GM06990 (cell line): ENCODE data around the gene TMEM151B.
A peak's percentile ranks its signal among the peaks of the same experiment; 100 is the strongest.
"Not testable (repeated sequence)": the region's sequence is repeated elsewhere in the genome, so short reads cannot be mapped to it uniquely, and the experiment has no call there.

Source experiments
- DNase-seq: peaks from one replicate; pipeline ENCODE4 v3.0.0-alpha.2; 2011; ENCODE audit not compliant: insufficient read length; ENCODE audit errors: extremely low read depth
- H3K27me3 ChIP-seq: replicated peaks from 2 replicates; pipeline ENCODE4 v1.6.0; 2011; ENCODE audit warnings: low read length; ENCODE audit not compliant: control insufficient read depth, insufficient read depth
- H3K36me3 ChIP-seq: 2 replicates; pipeline ENCODE4 v1.5.1; 2011; ENCODE audit warnings: low read length; ENCODE audit not compliant: control insufficient read depth, insufficient read depth
- H3K4me3 ChIP-seq: replicated peaks from 2 replicates; pipeline ENCODE4 v1.5.1; 2011; ENCODE audit warnings: low read depth, mild to moderate bottlenecking, control low read depth, low read length
- TF ChIP-seq, protein P1 (sequence below): IDR thresholded peaks from 2 replicates; pipeline ENCODE4 v1.5.1; 2011; ENCODE audit warnings: low read length, control low read depth, mild to moderate bottlenecking, inconsistent platforms; ENCODE audit not compliant: insufficient read depth, poor library complexity, severe bottlenecking

TMEM151B gene

DNA sequence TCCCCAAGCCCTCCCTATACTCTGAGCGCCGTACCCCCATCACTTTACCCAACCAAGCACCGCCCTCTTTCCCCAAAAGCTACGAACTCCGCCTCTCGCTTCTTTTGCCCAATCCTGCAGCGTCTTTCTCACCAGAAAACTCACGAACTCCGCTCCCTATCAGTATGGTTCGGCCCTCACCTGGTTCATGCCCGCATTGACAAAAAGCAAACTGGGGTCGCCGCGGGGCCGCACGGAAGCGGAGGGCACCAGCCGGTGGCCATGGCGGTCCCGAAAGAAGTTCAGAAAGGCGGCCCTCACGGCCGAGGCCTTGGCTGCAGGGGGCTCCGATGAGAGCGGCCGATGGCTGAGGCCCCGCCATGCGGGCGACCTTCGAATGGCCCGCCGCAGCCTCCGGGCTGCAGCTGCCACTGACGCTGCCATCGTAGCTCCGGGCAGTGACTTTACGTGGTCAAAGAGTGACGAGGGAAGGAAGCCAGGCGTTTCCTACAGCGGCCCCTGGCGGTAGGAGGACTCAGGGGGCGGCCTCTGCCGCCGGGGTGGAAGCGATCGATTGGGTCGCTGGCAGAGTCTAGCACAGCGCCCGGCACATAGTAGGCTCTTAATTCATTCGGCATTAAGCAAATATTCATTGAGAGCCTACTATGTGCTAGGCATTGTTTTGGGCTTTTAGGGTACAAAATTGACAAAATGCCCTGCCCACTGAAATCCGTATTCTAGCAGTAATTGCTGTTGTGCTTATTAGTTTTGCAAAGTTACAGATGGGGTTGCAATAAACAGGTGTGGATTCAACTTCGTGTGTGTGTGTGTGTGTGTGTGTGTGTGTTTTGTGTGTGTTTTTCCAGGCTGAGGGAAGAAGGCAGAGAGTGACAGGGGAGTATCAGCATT, 42.9 kb downstream of the TMEM151B start, which contains the start of gene AARS2:
Gene AARS2 (minus strand): TSS at position 447 of the 888 bp plus-strand sequence. CDS start 24 bp downstream, at position 423.
- DNase-seq: peak; percentile 89
- TF ChIP-seq, protein P1, sequence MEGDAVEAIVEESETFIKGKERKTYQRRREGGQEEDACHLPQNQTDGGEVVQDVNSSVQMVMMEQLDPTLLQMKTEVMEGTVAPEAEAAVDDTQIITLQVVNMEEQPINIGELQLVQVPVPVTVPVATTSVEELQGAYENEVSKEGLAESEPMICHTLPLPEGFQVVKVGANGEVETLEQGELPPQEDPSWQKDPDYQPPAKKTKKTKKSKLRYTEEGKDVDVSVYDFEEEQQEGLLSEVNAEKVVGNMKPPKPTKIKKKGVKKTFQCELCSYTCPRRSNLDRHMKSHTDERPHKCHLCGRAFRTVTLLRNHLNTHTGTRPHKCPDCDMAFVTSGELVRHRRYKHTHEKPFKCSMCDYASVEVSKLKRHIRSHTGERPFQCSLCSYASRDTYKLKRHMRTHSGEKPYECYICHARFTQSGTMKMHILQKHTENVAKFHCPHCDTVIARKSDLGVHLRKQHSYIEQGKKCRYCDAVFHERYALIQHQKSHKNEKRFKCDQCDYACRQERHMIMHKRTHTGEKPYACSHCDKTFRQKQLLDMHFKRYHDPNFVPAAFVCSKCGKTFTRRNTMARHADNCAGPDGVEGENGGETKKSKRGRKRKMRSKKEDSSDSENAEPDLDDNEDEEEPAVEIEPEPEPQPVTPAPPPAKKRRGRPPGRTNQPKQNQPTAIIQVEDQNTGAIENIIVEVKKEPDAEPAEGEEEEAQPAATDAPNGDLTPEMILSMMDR: peak; percentile 99
- peak within 1 kb of the TSS; percentile 94 for H3K4me3 ChIP-seq
- peaks cover 12% of the 10 kb centered on the region for H3K36me3 ChIP-seq
- no peaks in the 10 kb centered on the region for H3K27me3 ChIP-seq

DNA sequence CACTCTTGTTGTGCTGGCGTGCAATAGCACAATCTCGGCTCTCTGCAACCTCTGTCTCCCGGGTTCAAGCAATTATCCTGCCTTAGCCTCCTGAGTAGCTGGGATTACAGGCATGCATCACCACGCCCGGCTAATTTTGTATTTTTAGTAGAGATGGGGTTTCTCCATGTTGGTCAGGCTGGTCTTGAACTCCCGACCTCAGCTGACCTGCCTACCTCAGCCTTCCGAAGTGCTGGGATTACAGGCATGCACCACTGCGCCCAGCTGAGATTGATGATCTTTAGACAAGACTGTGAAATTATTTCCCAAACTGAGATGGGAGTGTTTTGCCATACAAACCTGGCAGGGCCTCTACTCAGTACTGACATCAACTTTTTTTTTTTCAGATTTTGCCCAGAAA, 44.4 kb downstream of the TMEM151B start:
- not testable (repeated sequence) for H3K27me3 ChIP-seq, H3K36me3 ChIP-seq, DNase-seq, H3K4me3 ChIP-seq

DNA sequence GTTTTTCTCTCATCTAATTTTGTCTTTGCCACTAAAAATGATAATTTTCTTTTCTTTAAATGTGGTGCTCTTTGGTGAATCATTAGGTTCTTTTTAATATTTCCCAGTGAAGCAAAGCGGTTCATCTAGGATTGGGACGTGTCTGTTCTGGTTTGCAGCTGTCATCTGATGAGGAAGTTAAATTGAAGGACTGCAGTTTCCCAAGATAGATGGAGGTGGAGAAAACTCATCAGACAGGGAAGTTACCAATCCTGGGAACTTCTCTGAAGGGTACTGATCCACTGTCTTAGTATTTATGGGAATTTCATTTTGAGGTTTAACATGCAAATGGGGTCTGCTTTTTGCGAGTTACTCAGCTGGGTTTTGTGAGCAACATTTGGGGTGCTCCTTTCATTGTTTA, 45.3 kb downstream of the TMEM151B start:
- no peaks in the 10 kb centered on the region; the same call in 1 of the 2 replicates for H3K27me3 ChIP-seq
- TF ChIP-seq, protein P1: no peak
- no peak overlapping the region for H3K4me3 ChIP-seq
- peaks cover 2% of the 10 kb centered on the region for H3K36me3 ChIP-seq
- no peak for DNase-seq

DNA sequence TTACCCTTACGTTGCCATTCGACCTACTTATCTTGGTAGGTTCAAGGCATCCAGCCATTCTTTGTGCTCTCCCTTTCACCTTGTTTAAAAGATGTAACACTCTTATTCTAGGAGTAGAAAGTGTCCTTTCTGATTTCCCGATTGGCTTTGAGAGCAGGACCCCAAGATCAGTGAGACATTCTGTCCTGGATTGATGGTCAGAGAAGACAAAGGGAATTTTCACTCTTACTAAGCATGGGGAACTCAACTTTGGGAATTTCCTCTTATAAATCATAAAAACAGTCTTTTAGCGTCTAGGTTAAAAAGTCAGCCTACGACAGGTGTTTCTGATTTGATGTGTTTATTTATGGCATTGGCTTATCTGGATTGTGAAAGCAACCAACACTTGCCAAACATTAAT, 45.7 kb downstream of the TMEM151B start:
- DNase-seq: no peak
- Histone ChIP-seq H3K27me3 (no peaks in the 10 kb centered on the region; the same call in 1 of the 2 replicates), H3K4me3 (no peak overlapping the region), H3K36me3 (peaks cover 1% of the 10 kb centered on the region)
- TF ChIP-seq, protein P1: no peak

DNA sequence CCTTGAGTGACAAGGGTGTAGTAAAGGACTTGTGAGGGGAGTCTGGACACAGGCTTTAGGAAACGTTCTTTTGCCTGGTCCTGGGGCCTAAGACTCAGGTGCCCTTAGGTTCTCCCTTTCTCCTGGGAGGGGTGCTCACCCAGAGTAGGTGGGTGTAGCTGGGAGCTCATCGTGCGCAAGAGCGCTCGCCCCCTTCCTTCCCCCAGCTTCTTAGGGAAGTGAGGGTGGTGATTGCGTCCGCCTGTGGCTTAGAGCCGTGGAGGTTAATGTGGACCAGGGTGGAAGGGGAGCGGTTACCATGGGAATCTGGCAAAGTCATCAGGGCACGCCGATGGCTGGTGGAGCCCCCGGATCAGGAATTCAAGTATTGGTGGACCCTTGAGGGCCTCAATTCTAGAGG, 46.2 kb downstream of the TMEM151B start:
- TF ChIP-seq, protein P1: no peak

DNA sequence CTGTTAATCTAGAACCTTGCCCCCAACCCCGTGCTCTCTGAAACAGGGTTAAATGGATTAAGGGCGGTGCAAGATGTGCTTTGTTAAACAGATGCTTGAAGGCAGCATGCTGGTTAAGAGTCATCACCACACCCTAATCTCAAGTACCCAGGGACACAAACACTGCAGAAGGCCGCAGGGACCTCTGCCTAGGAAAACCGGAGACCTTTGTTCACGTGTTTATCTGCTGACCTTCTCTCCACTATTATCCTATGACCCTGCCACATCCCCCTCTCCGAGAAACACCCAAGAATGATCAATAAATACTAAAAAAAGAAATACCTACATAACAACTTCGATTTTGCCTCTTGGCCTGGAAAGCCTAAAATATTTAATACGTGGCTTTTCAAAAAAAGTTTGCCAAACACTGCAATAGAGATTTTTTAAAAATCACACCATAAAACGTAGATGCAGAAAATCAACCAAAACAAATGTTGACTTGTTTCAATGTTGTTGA, 46.9 kb downstream of the TMEM151B start:
- DNase-seq, H3K4me3 ChIP-seq, H3K27me3 ChIP-seq: not testable (repeated sequence)

More for the DNA sequence above, 46.2 kb downstream of the TMEM151B start:
- no peaks in the 10 kb centered on the region; the same call in 1 of the 2 replicates for H3K36me3 ChIP-seq
- H3K27me3 ChIP-seq: no peaks in the 10 kb centered on the region; the same call in 1 of the 2 replicates
- no peak overlapping the region for H3K4me3 ChIP-seq
- DNase-seq: no peak

More for the DNA sequence above, 46.9 kb downstream of the TMEM151B start:
- not testable (repeated sequence) for H3K36me3 ChIP-seq
